GM10248 (cell line): ENCODE measurements around the gene RXRA.

Experiments used
- CTCF ChIA-PET: fragments of 300-600 bp; sonication (Branson Sonifier 250); formaldehyde crosslinking; extraction: SDS; loops from one replicate; lab custom pipeline; 2021; ENCODE audit warnings: antibody characterized with exemption; lab: Yijun Ruan, JAX
- POLR2A ChIA-PET: fragments of 350-650 bp; sonication (Branson Sonifier 250); formaldehyde crosslinking; extraction: SDS; loops from one replicate; lab custom pipeline; 2020; ENCODE audit warnings: antibody characterized with exemption; lab: Yijun Ruan, JAX
- DNase-seq: peaks from one replicate; pipeline ENCODE4 v3.0.0; 2012; ENCODE audit errors: extremely low spot score
- TF ChIP-seq, protein P1 (sequence below): IDR thresholded peaks from 2 replicates; pipeline ENCODE4 v1.5.1; 2012; ENCODE audit warnings: mild to moderate bottlenecking, low read depth; ENCODE audit errors: extremely low read depth, missing control alignments, control extremely low read depth

The RXRA gene

GRCh38 chr9:134472256-134472655, 146.0 kb downstream of the RXRA start:
- no peak for DNase-seq
- ChIA-PET CTCF (interaction anchor here (1.8 kb wide), 1 partner anchor 22 kb away, joined by 8 read pairs; no protein-coding TSS in a partner anchor), POLR2A (no interaction called here)
- TF ChIP-seq, protein P1, sequence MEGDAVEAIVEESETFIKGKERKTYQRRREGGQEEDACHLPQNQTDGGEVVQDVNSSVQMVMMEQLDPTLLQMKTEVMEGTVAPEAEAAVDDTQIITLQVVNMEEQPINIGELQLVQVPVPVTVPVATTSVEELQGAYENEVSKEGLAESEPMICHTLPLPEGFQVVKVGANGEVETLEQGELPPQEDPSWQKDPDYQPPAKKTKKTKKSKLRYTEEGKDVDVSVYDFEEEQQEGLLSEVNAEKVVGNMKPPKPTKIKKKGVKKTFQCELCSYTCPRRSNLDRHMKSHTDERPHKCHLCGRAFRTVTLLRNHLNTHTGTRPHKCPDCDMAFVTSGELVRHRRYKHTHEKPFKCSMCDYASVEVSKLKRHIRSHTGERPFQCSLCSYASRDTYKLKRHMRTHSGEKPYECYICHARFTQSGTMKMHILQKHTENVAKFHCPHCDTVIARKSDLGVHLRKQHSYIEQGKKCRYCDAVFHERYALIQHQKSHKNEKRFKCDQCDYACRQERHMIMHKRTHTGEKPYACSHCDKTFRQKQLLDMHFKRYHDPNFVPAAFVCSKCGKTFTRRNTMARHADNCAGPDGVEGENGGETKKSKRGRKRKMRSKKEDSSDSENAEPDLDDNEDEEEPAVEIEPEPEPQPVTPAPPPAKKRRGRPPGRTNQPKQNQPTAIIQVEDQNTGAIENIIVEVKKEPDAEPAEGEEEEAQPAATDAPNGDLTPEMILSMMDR: no peak

DNA sequence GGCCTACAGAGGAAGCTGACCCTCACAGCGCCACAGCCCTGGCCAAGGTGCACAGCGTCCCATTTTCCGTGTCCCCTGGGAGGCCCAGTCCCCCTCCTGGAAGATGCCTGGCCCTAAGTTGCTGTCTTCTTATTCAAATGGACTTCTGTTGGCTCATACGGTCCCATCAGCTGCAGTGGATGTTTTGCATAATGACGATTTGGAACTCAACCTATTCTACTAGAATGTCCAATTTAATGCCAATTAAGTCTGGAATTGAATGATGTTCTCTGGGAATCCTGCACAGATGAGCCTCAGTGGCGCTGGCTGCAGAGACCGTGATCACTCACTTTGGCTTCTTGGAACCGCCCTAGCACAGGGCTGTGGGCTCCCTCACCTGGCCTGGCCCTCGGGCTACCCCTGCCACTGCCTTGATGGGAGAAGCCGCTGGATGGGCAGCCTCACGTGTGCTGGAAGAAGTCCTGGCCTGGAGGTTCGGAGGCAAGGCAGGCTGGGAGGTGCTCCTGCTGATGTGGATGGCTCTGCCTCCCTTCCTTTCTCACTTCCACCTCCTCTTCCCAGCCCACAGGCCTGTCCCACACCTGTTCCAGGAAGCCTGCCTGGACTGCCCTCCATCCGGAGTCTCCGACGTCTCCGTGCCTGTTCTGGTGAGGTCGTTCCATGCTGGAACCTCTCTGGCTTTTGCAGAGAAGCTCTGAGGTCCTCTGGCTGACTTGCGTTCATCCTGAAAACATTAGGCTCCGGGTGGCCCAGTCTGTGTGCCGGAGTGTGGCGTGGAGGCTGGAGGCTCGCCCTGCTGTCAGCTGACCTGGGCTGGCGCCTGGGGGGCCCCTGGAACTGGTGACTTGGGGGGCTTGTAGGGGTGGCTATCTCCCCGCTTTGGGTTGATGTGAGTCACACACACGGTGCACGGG, 147.1 kb downstream of the RXRA start:
- TF ChIP-seq, protein P1: no peak
- POLR2A ChIA-PET: no interaction called here
- no peak for DNase-seq
- CTCF ChIA-PET: interaction anchor here (1.8 kb wide), 1 partner anchor 23 kb away, joined by 8 read pairs; no protein-coding TSS in a partner anchor

- no peak for DNase-seq
- ChIA-PET CTCF (no interaction called here), POLR2A (no interaction called here)
- TF ChIP-seq, protein P1: no peak
Measured at GRCh38 chr9:134474055-134474370, 147.8 kb downstream of the RXRA start.

DNA sequence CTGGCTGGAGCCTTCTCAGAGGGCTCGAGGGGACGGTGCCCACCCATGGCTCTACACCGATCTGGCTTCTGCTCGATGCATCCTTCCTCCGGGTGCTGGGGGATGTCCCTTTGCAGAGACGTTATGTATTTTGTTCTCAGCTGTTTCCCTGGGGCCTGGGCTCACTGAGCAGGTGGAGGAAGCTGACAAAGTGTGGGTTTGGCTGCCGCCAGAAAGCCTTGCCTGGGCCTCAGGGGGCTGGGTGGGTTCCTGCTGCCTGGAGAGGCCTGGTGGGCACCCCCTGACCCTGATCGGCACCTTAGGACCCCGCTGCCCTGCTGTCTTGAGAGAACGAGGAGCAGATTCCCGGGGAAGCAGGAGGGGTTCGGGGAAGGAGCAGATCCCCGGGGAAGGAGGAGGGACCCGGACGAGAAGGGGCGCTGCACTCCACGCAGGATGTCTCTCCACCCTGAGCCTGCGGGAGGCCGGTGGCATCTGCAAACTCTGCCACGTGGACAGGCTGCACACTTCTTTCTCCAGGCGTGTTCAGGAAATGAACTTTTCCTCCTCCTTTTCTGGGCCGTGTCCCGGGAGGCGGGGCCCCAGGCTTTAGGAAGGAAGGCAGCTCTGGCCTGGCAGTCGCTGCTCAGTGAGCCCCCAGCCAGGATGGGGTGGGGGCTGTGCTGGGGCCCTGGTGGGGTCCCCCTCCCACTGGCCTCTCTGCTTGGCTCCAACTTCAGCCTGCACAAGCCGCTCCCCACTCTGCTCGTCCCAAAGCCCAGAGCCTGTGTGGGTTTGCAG, 148.9 kb downstream of the RXRA start:
- POLR2A ChIA-PET: no interaction called here
- CTCF ChIA-PET: no interaction called here
- peak; percentile 42 for DNase-seq

GRCh38 chr9:134476272-134476941, 150.2 kb downstream of the RXRA start:
- CTCF ChIA-PET: no interaction called here
- TF ChIP-seq, protein P1: no peak
- no peak for DNase-seq
- POLR2A ChIA-PET: no interaction called here

More for the DNA sequence above, 148.9 kb downstream of the RXRA start:
- TF ChIP-seq, protein P1: no peak

DNA sequence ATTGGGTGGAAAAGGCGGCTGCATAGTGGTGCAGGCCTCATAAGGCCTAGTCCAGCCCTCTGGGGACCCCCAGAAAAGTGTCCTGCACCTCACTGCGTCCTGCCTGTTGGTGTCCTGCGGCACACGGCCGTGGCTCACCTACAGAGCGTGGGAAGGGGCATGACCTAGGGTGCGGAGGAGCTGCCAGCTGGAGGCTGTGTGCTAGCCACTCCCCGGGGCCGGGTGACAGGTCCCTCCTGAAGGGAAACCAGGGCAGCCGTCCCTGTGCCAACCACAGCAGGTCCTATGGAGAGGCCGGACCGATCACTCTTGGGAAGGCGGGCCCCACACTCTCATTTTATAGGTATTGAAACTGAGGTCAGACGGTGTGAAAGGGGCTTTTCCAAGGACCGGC, 150.7 kb downstream of the RXRA start:
- TF ChIP-seq, protein P1: no peak
- ChIA-PET CTCF (no interaction called here), POLR2A (no interaction called here)
- DNase-seq: no peak
